Neural cell (in vitro differentiated cells): Measurements from ENCODE around the gene ALAS1.
A peak's percentile ranks its signal among the peaks of the same experiment; 100 is the strongest.

Experiments
- EP300 ChIP-seq: fragments of 450-650 bp; conservative IDR thresholded peaks from 2 replicates; pipeline ENCODE4 v1.6.1; 2014; ENCODE audit warnings: antibody characterized with exemption, mild to moderate bottlenecking, moderate library complexity; ENCODE audit not compliant: poor library complexity, severe bottlenecking
- EZH2 ChIP-seq: fragments of 200-600, 300-800 bp; shearing (Covaris generic), sonication (generic); IDR thresholded peaks from 2 replicates; pipeline ENCODE4 v1.6.1; 2014; ENCODE audit warnings: antibody characterized with exemption, low read length, borderline replicate concordance, mild to moderate bottlenecking; ENCODE audit not compliant: insufficient read depth, poor library complexity, severe bottlenecking
- MXI1 ChIP-seq: fragments of 450-650 bp; conservative IDR thresholded peaks from 2 replicates; pipeline ENCODE4 v1.6.1; 2014; ENCODE audit warnings: antibody characterized with exemption, mild to moderate bottlenecking; ENCODE audit not compliant: poor library complexity, severe bottlenecking
- POLR2AphosphoS5 ChIP-seq: IDR thresholded peaks from 2 replicates; pipeline ENCODE4 v1.6.1; 2012
- REST ChIP-seq: IDR thresholded peaks from 2 replicates; pipeline ENCODE4 v1.6.1; 2012; ENCODE audit warnings: borderline replicate concordance
- SMC3 ChIP-seq: fragments of 450-650 bp; conservative IDR thresholded peaks from 2 replicates; pipeline ENCODE4 v1.6.1; 2014; ENCODE audit warnings: antibody characterized with exemption, mild to moderate bottlenecking, moderate library complexity; ENCODE audit not compliant: poor library complexity
- TF ChIP-seq, protein P1 (sequence below): fragments of 450-650 bp; IDR thresholded peaks from 2 replicates; pipeline ENCODE4 v1.5.1; 2014; ENCODE audit warnings: antibody characterized with exemption, mild to moderate bottlenecking, moderate library complexity; ENCODE audit not compliant: poor library complexity, severe bottlenecking

GRCh38 chr3:52232279-52233107 is 34.5 kb downstream of the ALAS1 start:
- TF ChIP-seq, protein P1, sequence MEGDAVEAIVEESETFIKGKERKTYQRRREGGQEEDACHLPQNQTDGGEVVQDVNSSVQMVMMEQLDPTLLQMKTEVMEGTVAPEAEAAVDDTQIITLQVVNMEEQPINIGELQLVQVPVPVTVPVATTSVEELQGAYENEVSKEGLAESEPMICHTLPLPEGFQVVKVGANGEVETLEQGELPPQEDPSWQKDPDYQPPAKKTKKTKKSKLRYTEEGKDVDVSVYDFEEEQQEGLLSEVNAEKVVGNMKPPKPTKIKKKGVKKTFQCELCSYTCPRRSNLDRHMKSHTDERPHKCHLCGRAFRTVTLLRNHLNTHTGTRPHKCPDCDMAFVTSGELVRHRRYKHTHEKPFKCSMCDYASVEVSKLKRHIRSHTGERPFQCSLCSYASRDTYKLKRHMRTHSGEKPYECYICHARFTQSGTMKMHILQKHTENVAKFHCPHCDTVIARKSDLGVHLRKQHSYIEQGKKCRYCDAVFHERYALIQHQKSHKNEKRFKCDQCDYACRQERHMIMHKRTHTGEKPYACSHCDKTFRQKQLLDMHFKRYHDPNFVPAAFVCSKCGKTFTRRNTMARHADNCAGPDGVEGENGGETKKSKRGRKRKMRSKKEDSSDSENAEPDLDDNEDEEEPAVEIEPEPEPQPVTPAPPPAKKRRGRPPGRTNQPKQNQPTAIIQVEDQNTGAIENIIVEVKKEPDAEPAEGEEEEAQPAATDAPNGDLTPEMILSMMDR: peak; percentile 39
- TF ChIP-seq POLR2AphosphoS5 (no peak), SMC3 (peak; percentile 23), REST (no peak), EP300 (no peak), MXI1 (no peak), EZH2 (no peak)
